ENCODE results near the gene NCMAP. TPM values are rescaled to one million over a fixed set of nuclear protein-coding genes. Genes with fewer than 3 reads are reported as not detected.

NCMAP gene
- total RNA-seq, 1 donor from 2014 or later = 2.1 TPM

GRCh38 chr1:24540051-24540905 lies 15.6 kb upstream of the NCMAP start:
- DNase-seq (ENCODE audit: extremely low spot score, unreplicated experiment) = no peak
- H3K9me3 Mint-ChIP-seq = no peaks in the 10 kb centered on the region
- no peaks in the 10 kb centered on the region for H3K36me3 Mint-ChIP-seq
- no peak overlapping the region for H3K4me3 Mint-ChIP-seq
- H3K4me1 Mint-ChIP-seq (ENCODE audit: unreplicated experiment) = peaks cover 32% of the 10 kb centered on the region
- H3K27ac Mint-ChIP-seq = peak overlapping the region; percentile 82
- H3K27me3 Mint-ChIP-seq = no peaks in the 10 kb centered on the region
- no peak for TF ChIP-seq CTCF (conservative IDR thresholded peaks at IDR 0.05)

- Mint-ChIP-seq H3K4me3 (peak overlapping the region; percentile 47), H3K27me3 (no peaks in the 10 kb centered on the region), H3K36me3 (no peaks in the 10 kb centered on the region), H3K4me1 (ENCODE audit: unreplicated experiment) (peaks cover 35% of the 10 kb centered on the region), H3K27ac (peak overlapping the region; percentile 82), H3K9me3 (no peaks in the 10 kb centered on the region)
- TF ChIP-seq CTCF (conservative IDR thresholded peaks at IDR 0.05) = no peak
- DNase-seq (ENCODE audit: extremely low spot score, unreplicated experiment) = no peak
These were observed 14.8 kb upstream of the NCMAP start for GRCh38 chr1:24540906-24541710.

GRCh38 chr1:24541711-24542346 lies 14.1 kb upstream of the NCMAP start:
- peak overlapping the region; percentile 82 for H3K27ac Mint-ChIP-seq
- no peaks in the 10 kb centered on the region for H3K27me3 Mint-ChIP-seq
- H3K4me3 Mint-ChIP-seq = no peak overlapping the region
- no peaks in the 10 kb centered on the region for H3K9me3 Mint-ChIP-seq
- peaks cover 28% of the 10 kb centered on the region for H3K4me1 Mint-ChIP-seq (ENCODE audit: unreplicated experiment)
- peak; percentile 81 for TF ChIP-seq CTCF (conservative IDR thresholded peaks at IDR 0.05)
- no peak for DNase-seq (ENCODE audit: extremely low spot score, unreplicated experiment)
- no peaks in the 10 kb centered on the region for H3K36me3 Mint-ChIP-seq

- Mint-ChIP-seq H3K27me3 (peaks cover 7% of the 10 kb centered on the region), H3K9me3 (no peaks in the 10 kb centered on the region), H3K4me3 (no peak overlapping the region), H3K27ac (peak overlapping the region; percentile 17), H3K4me1 (ENCODE audit: unreplicated experiment) (peaks cover 27% of the 10 kb centered on the region), H3K36me3 (no peaks in the 10 kb centered on the region)
- TF ChIP-seq CTCF (conservative IDR thresholded peaks at IDR 0.05) = no peak
- DNase-seq (ENCODE audit: extremely low spot score, unreplicated experiment) = no peak
These were observed 11.6 kb upstream of the NCMAP start for GRCh38 chr1:24544239-24544638.

- no peak overlapping the region for H3K27ac Mint-ChIP-seq
- H3K27me3 Mint-ChIP-seq = peaks cover 11% of the 10 kb centered on the region
- no peak overlapping the region for H3K4me3 Mint-ChIP-seq
- H3K4me1 Mint-ChIP-seq (ENCODE audit: unreplicated experiment) = peaks cover 18% of the 10 kb centered on the region
- no peaks in the 10 kb centered on the region for H3K36me3 Mint-ChIP-seq
- H3K9me3 Mint-ChIP-seq = no peaks in the 10 kb centered on the region
- TF ChIP-seq CTCF (conservative IDR thresholded peaks at IDR 0.05) = no peak
- no peak for DNase-seq (ENCODE audit: extremely low spot score, unreplicated experiment)
These were observed 10.2 kb upstream of the NCMAP start for GRCh38 chr1:24545662-24546061.

Measured in type B pancreatic cell (in vitro differentiated cells).